Lower lobe of right lung (tissue), 2 donors: ENCODE results near the gene ABLIM1. TPM values are rescaled to one million over a fixed set of nuclear protein-coding genes. Genes with fewer than 3 reads are reported as not detected.

Experiments used
- ATAC-seq, 2 donors: fragments of 200-7000 bp; cut with Tn5 transposase; one replicate each; pipeline ENCODE4 v1.9.1; 2020 to 2022; ENCODE audit warnings: mild to moderate bottlenecking in 2 of 2, moderate library complexity in 2 of 2
- DNase-seq: peaks from one replicate; pipeline ENCODE4 v3.0.0-alpha.2; 2020
- H3K27ac ChIP-seq: fragments of 200-600 bp; one replicate; pipeline ENCODE4 v1.8.0; 2022
- H3K27me3 ChIP-seq: fragments of 200-600 bp; one replicate; pipeline ENCODE4 v1.8.0; 2022; ENCODE audit warnings: low read depth
- H3K36me3 ChIP-seq: fragments of 200-600 bp; one replicate; pipeline ENCODE4 v1.8.0; 2022; ENCODE audit warnings: mild to moderate bottlenecking
- H3K4me1 ChIP-seq: fragments of 200-600 bp; one replicate; pipeline ENCODE4 v1.8.0; 2022
- H3K4me3 ChIP-seq: fragments of 200-600 bp; one replicate; pipeline ENCODE4 v1.8.0; 2022; ENCODE audit warnings: mild to moderate bottlenecking
- H3K9me3 ChIP-seq: fragments of 200-600 bp; one replicate; pipeline ENCODE4 v1.8.0; 2022
- CTCF ChIP-seq: fragments of 200-600 bp; IDR thresholded peaks from one replicate; pipeline ENCODE4 v1.8.0; 2022; ENCODE audit warnings: antibody characterized with exemption, mild to moderate bottlenecking
- intact Hi-C: fragments of 100-400 bp; cut with DNase I; formaldehyde crosslinking; loops from one replicate; pipeline ENCODE4 v1.11.0; 2022
- total RNA-seq: library from RNA; stranded (reverse); fragmentation: NEBNext Ultra II Directional; extraction: Animal tissue kit (Norgen Biotek cat#: 25700); gene quantifications from one replicate; pipeline ENCODE4 v1.2.1, GENCODE V29; 2021
- donor health status: DM: no; HTN: yes; CAD: no; lungs with severe emphysema.

The ABLIM1 gene
- total RNA-seq, 1 donor from 2014 or later, result 106 TPM

GRCh38 chr10:114638821-114639625, 19.1 kb downstream of the ABLIM1 start:
- ATAC-seq (no peak), DNase-seq (no peak)
- Histone ChIP-seq H3K4me3 (no peak overlapping the region), H3K27ac (no peak overlapping the region), H3K27me3 (no peaks in the 10 kb centered on the region), H3K4me1 (peaks cover 29% of the 10 kb centered on the region), H3K9me3 (no peaks in the 10 kb centered on the region), H3K36me3 (no peaks in the 10 kb centered on the region)
- intact Hi-C loops, result no loop called here
- no peak for TF ChIP-seq CTCF

DNA sequence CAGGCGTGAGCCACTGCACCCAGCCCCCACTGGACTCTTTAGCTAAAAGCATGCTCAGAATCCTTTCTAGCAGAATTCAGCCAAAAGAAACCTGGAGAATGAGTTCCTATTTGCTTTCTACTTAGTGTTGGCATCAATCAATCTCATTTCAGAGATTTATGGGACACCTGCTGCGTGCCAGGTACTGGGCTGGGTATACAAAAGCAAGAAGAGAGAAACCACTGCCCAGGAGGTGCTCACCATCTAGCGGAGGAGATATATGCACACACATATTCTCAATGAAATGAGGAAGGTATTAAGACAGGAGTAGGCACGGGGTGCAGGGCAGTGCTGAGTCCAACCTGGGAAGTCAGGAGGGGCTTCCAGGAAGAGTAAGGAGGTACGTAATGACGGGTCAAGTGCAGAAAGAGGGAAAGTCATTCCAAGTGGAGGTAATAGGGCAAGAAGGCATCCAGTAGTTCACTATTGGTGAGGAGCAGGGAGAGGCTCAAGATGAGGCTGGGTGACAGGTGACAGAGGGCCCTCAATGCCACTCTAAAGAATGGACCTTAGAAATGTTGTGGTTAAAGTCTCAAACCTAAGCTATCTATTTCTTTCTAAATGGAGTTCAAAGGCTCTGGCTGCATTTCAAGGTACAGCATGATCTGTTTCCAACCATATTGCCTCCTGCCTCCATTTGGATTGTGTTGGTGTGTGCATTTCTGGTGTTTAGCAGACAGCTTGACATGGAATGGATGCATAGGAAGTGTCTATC, 22.1 kb downstream of the ABLIM1 start:
- no peak for TF ChIP-seq CTCF
- DNase-seq (no peak), ATAC-seq (no peak)
- no peak overlapping the region for H3K4me3 ChIP-seq
- peak overlapping the region; percentile 66 for H3K27ac ChIP-seq
- intact Hi-C loops, result no loop called here
- no peaks in the 10 kb centered on the region for H3K9me3 ChIP-seq
- peaks cover 48% of the 10 kb centered on the region for H3K4me1 ChIP-seq
- peaks cover 9% of the 10 kb centered on the region for H3K27me3 ChIP-seq
- no peaks in the 10 kb centered on the region for H3K36me3 ChIP-seq

- Histone ChIP-seq H3K9me3 (no peaks in the 10 kb centered on the region), H3K27me3 (peaks cover 9% of the 10 kb centered on the region), H3K4me1 (peaks cover 55% of the 10 kb centered on the region), H3K4me3 (no peak overlapping the region), H3K27ac (peak overlapping the region; percentile 66), H3K36me3 (no peaks in the 10 kb centered on the region)
- no peak for TF ChIP-seq CTCF
- intact Hi-C loops, result no loop called here
- ATAC-seq (no peak), DNase-seq (no peak)
Observed at GRCh38 chr10:114635101-114635500, 23.0 kb downstream of the ABLIM1 start.

- Histone ChIP-seq H3K9me3 (no peaks in the 10 kb centered on the region), H3K4me1 (peaks cover 59% of the 10 kb centered on the region), H3K4me3 (no peak overlapping the region), H3K36me3 (no peaks in the 10 kb centered on the region), H3K27me3 (peaks cover 9% of the 10 kb centered on the region), H3K27ac (peak overlapping the region; percentile 66)
- intact Hi-C loops, result no loop called here
- no peak for TF ChIP-seq CTCF
- ATAC-seq, result peak; percentile 88 to 90
- peak; percentile 74 for DNase-seq
Observed at GRCh38 chr10:114634609-114634979, 23.5 kb downstream of the ABLIM1 start.

DNA sequence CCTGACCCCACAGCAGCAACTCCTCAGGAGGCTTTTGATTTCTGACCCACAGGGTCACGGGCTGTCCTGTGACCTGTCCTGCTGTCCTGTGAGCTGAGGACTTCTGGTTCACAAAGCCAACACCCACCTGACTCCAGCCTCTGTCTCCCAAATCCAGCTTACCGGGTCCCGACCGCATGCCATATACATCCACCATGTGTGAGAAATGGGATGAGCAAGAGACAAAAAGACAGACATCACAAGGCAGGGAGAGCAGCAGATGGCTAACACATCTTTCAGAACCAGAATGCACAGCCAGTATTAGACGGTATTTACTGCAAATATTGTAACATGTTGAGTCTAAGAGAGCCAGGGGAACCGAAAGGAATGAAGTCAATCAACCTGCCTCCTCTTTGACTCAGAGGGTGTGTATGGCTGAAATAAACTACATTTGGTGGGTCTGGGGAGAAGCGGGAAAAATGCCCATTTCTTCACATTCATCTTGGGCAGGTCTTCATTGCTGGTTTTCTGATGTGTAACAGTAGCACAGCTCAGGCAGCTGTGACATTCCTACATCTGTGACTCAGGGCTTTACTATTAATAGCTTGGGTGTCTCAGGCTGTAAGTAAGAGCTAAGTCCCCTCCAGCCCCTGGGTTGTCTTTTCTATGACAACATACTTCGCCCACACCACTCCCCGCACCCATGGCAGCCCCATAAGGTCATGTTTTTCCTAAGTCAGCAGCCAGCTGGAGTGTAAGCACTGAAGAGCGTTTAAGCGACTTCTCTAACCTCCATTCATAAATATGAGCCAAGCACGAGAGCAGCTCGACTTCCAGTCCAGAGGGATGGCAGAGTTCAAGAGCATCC, 25.0 kb downstream of the ABLIM1 start:
- H3K4me1 ChIP-seq, result peaks cover 59% of the 10 kb centered on the region
- H3K4me3 ChIP-seq, result peak overlapping the region; percentile 60
- intact Hi-C loops, result no loop called here
- H3K27me3 ChIP-seq, result peaks cover 9% of the 10 kb centered on the region
- peak overlapping the region; percentile 66 for H3K27ac ChIP-seq
- ATAC-seq, result peak; percentile 83 to 85
- H3K36me3 ChIP-seq, result no peaks in the 10 kb centered on the region
- TF ChIP-seq CTCF, result no peak
- no peaks in the 10 kb centered on the region for H3K9me3 ChIP-seq
- DNase-seq, result peak; percentile 52
